GM12874 (cell line): ENCODE data around the gene MTHFD2L.

Source experiments
- CTCF ChIP-seq: IDR thresholded peaks from 2 replicates; pipeline ENCODE4 v1.5.1; 2011; ENCODE audit warnings: low read depth, mild to moderate bottlenecking, control low read depth, low read length, moderate library complexity; ENCODE audit not compliant: insufficient read depth

MTHFD2L gene

GRCh38 chr4:74284053-74284452 lies 126.1 kb downstream of the MTHFD2L start:
- TF ChIP-seq CTCF = no peak

- no peak for TF ChIP-seq CTCF
Observed at GRCh38 chr4:74287164-74287563, 129.2 kb downstream of the MTHFD2L start.

GRCh38 chr4:74287791-74288190 lies 129.9 kb downstream of the MTHFD2L start:
- no peak for TF ChIP-seq CTCF

GRCh38 chr4:74291471-74291870 lies 133.6 kb downstream of the MTHFD2L start:
- TF ChIP-seq CTCF = no peak

GRCh38 chr4:74292111-74292870 lies 134.4 kb downstream of the MTHFD2L start:
- TF ChIP-seq CTCF = no peak

GRCh38 chr4:74293558-74293957 lies 135.6 kb downstream of the MTHFD2L start:
- TF ChIP-seq CTCF = no peak

- no peak for TF ChIP-seq CTCF
Observed at GRCh38 chr4:74294681-74295080, 136.8 kb downstream of the MTHFD2L start.
